Measurements from ENCODE around the gene B4GALT5.

- TF ChIP-seq CTCF (conservative IDR thresholded peaks at IDR 0.05; ENCODE audit: low read length) (no peak), EZH2phosphoT487 (IDR thresholded peaks at IDR 0.05; ENCODE audit: borderline replicate concordance) (no peak)
Measured at GRCh38 chr20:49649672-49650071, 64.0 kb downstream of the B4GALT5 start.

Data from Loucy (cell line).